Measurements from ENCODE around the gene ACAD10.
A peak's percentile ranks its signal among the peaks of the same experiment; 100 is the strongest.

The ACAD10 gene

DNA sequence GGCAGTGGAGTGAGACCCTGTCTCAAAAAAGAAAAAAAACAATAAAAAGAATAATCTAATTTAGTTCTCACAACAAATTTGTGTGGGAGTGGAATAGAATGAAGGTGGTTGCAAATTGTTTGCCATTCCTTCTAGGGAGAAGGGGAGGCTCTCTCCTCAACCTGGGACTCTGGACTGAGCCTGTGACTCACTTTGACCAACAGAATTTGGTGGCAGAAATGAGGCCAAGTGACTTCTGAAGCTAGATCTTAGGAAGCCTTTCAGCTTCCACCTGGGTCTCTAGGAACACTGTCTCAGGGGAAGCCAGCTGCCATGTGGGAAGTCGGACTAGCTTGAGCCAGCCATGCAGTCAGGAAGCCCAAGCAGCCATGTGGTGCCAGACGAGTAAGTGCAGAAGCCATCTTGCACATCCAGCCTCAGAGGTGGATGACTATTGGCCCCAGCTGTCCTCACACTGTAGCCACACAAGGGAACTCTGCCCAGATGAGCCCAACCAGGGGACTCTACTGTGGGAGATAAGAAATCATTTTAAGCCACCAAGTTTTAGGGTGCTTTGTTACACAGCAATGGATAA is 95.3 kb downstream of the ACAD10 start:
- no peak overlapping the region for H3K27ac Mint-ChIP-seq
- H3K4me3 Mint-ChIP-seq = no peak overlapping the region
- DNase-seq (ENCODE audit: low spot score in 2 of 2) = no peak
- ATAC-seq (ENCODE audit: low read depth) = no peak
- peaks cover 12% of the 10 kb centered on the region for H3K36me3 Mint-ChIP-seq
- no peaks in the 10 kb centered on the region for H3K27me3 Mint-ChIP-seq
- H3K9me3 Mint-ChIP-seq = no peaks in the 10 kb centered on the region
- no peaks in the 10 kb centered on the region for H3K4me1 Mint-ChIP-seq

DNA sequence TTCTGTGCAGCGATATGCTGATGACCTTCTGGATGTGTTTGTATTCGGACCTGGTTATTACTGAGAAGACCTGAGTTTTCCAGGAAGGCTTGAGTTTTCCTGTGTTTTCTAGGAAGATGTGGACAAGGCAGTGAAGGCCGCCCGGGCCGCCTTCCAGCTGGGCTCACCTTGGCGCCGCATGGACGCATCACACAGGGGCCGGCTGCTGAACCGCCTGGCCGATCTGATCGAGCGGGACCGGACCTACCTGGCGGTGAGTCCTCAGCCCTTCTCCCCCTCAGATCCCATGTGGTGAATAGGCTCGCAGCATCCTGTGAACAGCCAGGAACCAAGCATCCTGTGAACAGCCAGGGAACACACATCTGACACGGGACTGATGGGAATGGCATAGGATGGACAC is 97.2 kb downstream of the ACAD10 start:
- Mint-ChIP-seq H3K27ac (no peak overlapping the region), H3K9me3 (no peaks in the 10 kb centered on the region), H3K36me3 (peaks cover 12% of the 10 kb centered on the region), H3K4me3 (no peak overlapping the region), H3K27me3 (no peaks in the 10 kb centered on the region), H3K4me1 (no peaks in the 10 kb centered on the region)
- no peak for ATAC-seq (ENCODE audit: low read depth)
- no peak for DNase-seq (ENCODE audit: low spot score in 2 of 2)

DNA sequence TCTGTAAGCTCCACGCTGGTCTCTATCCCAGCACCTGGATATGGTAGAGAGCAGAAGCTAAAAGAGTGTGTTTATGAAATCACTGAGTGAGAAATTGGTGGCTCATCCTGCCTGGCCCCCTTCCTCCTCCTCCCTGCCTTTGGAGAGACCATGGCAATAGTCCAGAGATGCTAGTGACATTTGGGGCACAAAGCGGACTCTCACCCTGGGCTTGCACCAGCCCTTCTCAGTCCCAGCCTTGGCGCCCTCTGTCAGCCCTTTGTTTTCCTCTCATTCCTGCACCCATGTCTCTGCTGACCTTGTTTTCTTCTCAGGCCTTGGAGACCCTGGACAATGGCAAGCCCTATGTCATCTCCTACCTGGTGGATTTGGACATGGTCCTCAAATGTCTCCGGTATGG is 99.1 kb downstream of the ACAD10 start:
- Mint-ChIP-seq H3K27ac (no peak overlapping the region), H3K27me3 (no peaks in the 10 kb centered on the region), H3K4me3 (no peak overlapping the region), H3K4me1 (no peaks in the 10 kb centered on the region), H3K9me3 (no peaks in the 10 kb centered on the region), H3K36me3 (peaks cover 12% of the 10 kb centered on the region)
- DNase-seq (ENCODE audit: low spot score in 2 of 2) = no peak
- ATAC-seq (ENCODE audit: low read depth) = no peak

DNA sequence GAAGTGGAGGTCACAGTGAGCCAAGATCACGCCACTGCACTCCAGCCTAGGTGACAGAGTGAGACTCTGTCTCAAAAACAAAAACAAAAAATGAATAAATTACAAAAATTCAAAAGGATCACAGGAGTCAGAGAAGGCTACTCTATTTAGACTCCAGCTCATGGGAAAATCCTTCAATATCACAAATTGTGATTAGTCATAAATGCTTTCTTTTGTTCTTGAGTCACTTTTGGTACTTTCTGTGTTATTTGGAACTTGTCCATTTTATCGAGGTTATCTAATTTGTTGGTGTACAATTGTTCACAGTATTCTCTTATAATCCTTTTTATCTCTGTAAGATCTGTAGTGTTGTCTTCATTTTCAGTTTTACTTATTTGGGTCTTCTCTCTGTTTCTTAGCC is 99.8 kb downstream of the ACAD10 start:
- DNase-seq (ENCODE audit: low spot score in 2 of 2) = no peak
- H3K9me3 Mint-ChIP-seq = no peaks in the 10 kb centered on the region

DNA sequence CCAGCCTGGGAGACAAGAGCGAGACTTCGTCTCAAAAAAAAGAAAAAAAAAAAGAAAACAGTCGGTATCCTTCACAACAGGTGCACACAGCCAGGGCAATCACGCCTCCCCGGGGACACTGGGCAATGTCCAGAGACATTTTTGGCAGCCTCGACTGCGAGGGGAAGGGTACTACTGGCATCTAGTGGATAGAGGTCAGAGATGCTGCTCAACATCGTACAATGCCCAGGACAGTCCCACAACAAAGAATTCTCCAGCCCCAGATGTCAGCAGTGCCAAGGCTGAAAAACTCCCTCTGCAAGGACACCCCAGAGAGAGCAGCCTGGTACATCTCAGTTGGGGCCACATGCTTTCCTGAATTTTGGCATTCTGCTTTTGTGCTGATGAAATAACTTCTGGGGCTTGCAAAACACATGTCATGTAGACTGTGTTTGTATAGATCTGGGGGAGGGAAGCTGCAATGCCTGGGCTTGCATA is 102.4 kb downstream of the ACAD10 start:
- H3K36me3 Mint-ChIP-seq = peaks cover 6% of the 10 kb centered on the region
- H3K4me3 Mint-ChIP-seq = no peak overlapping the region
- H3K27ac Mint-ChIP-seq = no peak overlapping the region
- ATAC-seq (ENCODE audit: low read depth) = peak; percentile 66
- DNase-seq (ENCODE audit: low spot score in 2 of 2) = peak in 1 of 2 donors; percentile 23
- H3K9me3 Mint-ChIP-seq = no peaks in the 10 kb centered on the region
- H3K4me1 Mint-ChIP-seq = no peaks in the 10 kb centered on the region
- H3K27me3 Mint-ChIP-seq = no peaks in the 10 kb centered on the region

More for the DNA sequence above, 99.8 kb downstream of the ACAD10 start:
- Mint-ChIP-seq H3K36me3 (peaks cover 8% of the 10 kb centered on the region), H3K4me3 (no peak overlapping the region), H3K27ac (no peak overlapping the region), H3K27me3 (no peaks in the 10 kb centered on the region), H3K4me1 (no peaks in the 10 kb centered on the region)
- no peak for ATAC-seq (ENCODE audit: low read depth)

DNA sequence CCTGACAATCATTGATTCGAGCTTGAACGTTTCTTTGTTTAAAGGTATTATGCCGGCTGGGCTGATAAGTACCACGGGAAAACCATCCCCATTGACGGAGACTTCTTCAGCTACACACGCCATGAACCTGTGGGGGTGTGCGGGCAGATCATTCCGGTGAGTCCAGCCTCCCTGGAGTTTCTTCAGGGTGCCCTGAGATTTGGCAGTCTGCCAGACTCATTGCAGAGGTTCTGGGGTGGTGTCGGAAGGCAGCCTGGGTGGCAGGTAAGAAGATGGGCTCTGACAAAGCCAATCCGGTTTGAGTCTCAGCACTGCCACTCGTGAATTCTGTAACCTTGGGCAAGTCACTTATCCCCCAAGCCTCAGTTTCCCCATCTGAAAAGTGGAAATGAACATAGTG is 103.9 kb downstream of the ACAD10 start:
- H3K27ac Mint-ChIP-seq = no peak overlapping the region
- no peak overlapping the region for H3K4me3 Mint-ChIP-seq
- no peaks in the 10 kb centered on the region for H3K9me3 Mint-ChIP-seq
- DNase-seq (ENCODE audit: low spot score in 2 of 2) = no peak
- H3K27me3 Mint-ChIP-seq = no peaks in the 10 kb centered on the region
- peaks cover 6% of the 10 kb centered on the region for H3K36me3 Mint-ChIP-seq
- H3K4me1 Mint-ChIP-seq = no peaks in the 10 kb centered on the region
- no peak for ATAC-seq (ENCODE audit: low read depth)

DNA sequence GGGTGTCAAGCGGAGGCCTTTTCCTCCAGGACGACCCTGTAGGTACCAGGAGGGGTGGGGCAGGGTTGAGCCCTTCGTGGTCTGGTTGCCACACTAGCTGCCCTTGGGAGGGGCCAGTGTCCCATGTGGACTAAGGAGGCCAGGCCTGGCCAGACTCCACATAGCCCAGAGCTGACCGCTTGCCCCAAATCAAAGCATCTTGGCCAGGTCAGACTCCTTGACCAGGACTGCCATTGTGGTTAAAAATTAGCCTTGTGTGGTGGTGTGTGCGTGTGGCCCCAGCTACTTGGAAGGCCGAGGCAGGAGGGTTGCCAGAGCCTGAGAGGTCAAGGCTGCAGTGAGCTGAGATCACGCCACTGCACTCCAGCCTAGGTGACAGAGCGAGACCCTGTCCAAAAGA is 105.7 kb downstream of the ACAD10 start:
- Mint-ChIP-seq H3K9me3 (no peaks in the 10 kb centered on the region), H3K36me3 (peaks cover 6% of the 10 kb centered on the region), H3K27ac (no peak overlapping the region), H3K27me3 (no peaks in the 10 kb centered on the region), H3K4me1 (no peaks in the 10 kb centered on the region), H3K4me3 (no peak overlapping the region)
- ATAC-seq (ENCODE audit: low read depth) = no peak
- no peak for DNase-seq (ENCODE audit: low spot score in 2 of 2)

DNA sequence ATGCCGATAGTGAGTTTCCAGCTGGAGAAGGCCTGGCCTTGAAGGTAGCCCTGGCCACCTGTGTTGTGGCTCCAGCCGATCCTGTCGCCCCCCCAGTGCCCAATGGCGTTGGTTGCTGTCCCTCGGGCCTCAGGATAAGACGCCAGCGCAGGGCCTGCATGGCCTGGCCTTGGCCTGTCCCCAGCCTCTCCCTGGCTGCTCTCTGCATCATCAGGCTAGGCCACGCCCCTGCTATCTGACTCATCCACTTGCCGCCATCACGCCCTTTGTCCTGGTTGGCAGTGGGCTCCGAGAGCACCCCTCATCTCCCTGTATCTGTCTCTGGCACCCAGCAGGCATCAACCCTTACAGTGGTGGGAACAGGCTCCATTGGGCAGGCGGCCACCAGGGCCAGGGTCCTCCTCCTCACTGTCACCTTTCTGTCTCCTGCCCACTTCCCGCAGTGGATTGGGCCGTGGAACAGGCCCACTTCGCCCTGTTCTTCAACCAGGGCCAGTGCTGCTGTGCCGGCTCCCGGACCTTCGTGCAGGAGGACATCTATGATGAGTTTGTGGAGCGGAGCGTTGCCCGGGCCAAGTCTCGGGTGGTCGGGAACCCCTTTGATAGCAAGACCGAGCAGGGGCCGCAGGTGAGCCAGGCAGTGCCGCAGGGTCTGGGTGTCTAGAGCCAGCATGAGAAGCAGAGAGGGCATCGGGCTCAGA is 106.5 kb downstream of the ACAD10 start:
- Mint-ChIP-seq H3K27me3 (no peaks in the 10 kb centered on the region), H3K9me3 (no peaks in the 10 kb centered on the region), H3K4me1 (no peaks in the 10 kb centered on the region), H3K36me3 (peaks cover 6% of the 10 kb centered on the region), H3K27ac (no peak overlapping the region), H3K4me3 (no peak overlapping the region)
- ATAC-seq (ENCODE audit: low read depth) (no peak), DNase-seq (ENCODE audit: low spot score in 2 of 2) (no peak)

DNA sequence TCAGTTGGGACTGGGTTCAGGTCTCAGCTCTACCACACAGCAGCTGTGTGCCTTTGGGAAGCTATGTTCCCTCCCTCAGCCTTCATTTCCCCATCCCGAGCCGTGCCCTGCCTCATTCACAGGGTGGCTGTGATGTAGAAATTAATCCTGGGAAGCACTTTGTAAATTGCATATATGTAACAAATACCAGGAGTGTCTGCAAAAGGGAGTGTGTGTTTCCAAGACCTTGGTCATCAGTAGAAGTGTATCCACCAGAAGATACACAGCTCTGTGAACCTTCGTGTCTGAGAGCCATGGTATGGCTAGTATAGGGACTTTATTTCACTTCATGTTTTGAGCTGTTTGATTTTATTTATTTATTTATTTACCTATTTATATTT is 107.0 kb downstream of the ACAD10 start:
- Mint-ChIP-seq H3K9me3 (no peaks in the 10 kb centered on the region), H3K4me1 (no peaks in the 10 kb centered on the region), H3K36me3 (peaks cover 6% of the 10 kb centered on the region), H3K4me3 (no peak overlapping the region), H3K27me3 (no peaks in the 10 kb centered on the region), H3K27ac (no peak overlapping the region)
- ATAC-seq (ENCODE audit: low read depth) = no peak
- DNase-seq (ENCODE audit: low spot score in 2 of 2) = no peak

DNA sequence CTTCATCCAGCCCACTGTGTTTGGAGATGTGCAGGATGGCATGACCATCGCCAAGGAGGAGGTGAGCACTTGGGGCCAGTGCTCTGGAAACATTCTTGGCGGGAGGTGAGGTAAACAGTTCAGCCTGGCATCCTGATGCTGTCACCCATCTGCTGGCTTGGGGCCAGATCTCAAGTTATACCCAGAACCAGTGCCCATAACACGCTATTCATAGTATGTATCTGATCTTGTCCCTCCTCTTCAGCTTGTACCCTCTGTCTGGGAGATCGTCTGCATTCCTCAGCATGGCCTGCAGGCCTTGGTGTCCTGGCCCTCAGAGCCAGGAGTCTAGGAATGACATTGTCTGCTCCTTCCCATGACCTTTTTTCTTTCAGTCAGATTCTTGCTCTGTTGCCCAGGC is 112.3 kb downstream of the ACAD10 start:
- H3K9me3 Mint-ChIP-seq = no peaks in the 10 kb centered on the region
- no peaks in the 10 kb centered on the region for H3K27me3 Mint-ChIP-seq
- peaks cover 11% of the 10 kb centered on the region for H3K36me3 Mint-ChIP-seq
- no peaks in the 10 kb centered on the region for H3K4me1 Mint-ChIP-seq
- DNase-seq (ENCODE audit: low spot score in 2 of 2) (no peak), ATAC-seq (ENCODE audit: low read depth) (no peak)
- H3K27ac Mint-ChIP-seq = no peak overlapping the region
- no peak overlapping the region for H3K4me3 Mint-ChIP-seq

DNA sequence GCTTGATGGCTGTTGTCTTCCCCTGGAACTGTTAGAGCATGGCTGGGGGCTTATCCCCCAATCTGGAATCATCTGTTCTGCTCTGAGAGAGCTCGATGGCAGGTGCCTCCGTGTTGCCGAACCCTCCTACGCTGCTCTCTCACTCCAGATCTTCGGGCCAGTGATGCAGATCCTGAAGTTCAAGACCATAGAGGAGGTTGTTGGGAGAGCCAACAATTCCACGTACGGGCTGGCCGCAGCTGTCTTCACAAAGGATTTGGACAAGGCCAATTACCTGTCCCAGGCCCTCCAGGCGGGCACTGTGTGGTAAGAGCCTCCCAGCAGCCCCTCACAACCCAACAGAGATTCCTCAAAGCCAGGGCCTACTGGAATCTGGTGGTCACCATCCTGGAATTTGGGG is 113.9 kb downstream of the ACAD10 start:
- H3K4me1 Mint-ChIP-seq = no peaks in the 10 kb centered on the region
- no peak overlapping the region for H3K27ac Mint-ChIP-seq
- no peak for ATAC-seq (ENCODE audit: low read depth)
- no peaks in the 10 kb centered on the region for H3K9me3 Mint-ChIP-seq
- H3K27me3 Mint-ChIP-seq = no peaks in the 10 kb centered on the region
- peaks cover 11% of the 10 kb centered on the region for H3K36me3 Mint-ChIP-seq
- no peak overlapping the region for H3K4me3 Mint-ChIP-seq
- no peak for DNase-seq (ENCODE audit: low spot score in 2 of 2)

DNA sequence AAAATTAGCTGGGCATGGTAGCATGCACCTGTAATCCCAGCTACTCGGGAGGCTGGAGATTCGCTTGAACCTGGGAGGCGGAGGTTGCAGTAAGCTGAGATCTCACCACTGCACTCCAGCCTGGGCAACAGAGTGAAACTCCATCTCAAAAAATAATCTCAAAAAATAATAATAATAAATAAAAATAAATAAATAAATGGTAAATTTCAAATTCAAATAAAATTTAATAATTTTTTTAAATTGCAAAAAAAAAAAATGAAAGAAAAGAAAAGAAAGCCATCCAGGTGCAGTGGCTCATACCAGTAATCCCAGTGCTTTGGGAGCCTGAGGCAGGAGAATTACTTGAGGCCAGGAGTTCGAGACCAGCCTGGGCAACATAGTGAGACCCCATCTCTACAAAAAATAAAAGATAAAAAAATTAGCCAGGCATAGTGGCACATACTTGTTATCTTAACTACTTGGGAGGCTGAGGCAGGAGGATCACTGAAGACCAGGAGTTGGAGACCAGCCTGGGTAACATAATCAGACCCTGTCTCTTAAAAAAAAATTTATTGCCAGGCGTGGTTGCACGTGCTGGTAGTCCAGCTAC is 117.3 kb downstream of the ACAD10 start:
- Mint-ChIP-seq H3K9me3 (no peaks in the 10 kb centered on the region), H3K36me3 (peaks cover 13% of the 10 kb centered on the region), H3K27ac (no peak overlapping the region), H3K27me3 (no peaks in the 10 kb centered on the region), H3K4me3 (no peak overlapping the region), H3K4me1 (peaks cover 4% of the 10 kb centered on the region)
- DNase-seq (ENCODE audit: low spot score in 2 of 2) (no peak), ATAC-seq (ENCODE audit: low read depth) (no peak)

DNA sequence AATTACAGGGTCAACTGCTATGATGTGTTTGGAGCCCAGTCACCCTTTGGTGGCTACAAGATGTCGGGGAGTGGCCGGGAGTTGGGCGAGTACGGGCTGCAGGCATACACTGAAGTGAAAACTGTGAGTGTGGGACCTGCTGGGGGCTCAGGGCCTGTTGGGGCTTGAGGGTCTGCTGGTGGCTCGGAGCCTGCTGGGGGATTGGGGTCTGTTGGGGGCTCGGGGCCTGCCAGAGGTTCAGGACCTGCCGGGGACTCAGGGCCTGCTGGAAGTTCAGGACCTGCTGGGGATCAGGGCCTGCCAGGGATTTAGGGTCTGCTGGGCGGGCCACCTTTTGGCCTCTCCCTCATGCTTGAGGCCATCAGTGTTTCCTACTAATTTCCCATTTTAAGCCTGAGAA is 118.0 kb downstream of the ACAD10 start:
- ATAC-seq (ENCODE audit: low read depth) = no peak
- peaks cover 11% of the 10 kb centered on the region for H3K36me3 Mint-ChIP-seq
- no peak overlapping the region for H3K4me3 Mint-ChIP-seq

DNA sequence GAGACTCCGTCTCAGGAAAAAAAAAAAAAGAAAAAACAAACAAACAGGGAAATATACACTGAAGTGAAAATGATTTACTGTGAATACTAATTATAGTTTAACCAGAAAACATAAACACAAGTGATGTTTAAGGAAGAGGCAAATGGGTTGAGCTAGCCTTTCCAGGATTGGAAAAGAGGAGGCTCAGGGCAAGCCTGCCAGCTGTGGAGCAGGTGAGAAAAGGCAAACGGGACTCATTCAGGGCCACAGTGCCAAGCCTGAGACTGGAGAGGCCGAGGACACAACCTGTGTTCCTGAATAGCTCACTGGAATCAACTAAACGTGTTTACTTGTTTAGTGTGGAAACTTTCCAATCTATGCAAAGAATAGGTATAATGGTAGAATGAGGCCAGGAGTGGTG is 120.5 kb downstream of the ACAD10 start:
- Mint-ChIP-seq H3K27ac (no peak overlapping the region), H3K4me3 (no peak overlapping the region), H3K27me3 (no peaks in the 10 kb centered on the region), H3K9me3 (no peaks in the 10 kb centered on the region), H3K36me3 (peaks cover 4% of the 10 kb centered on the region), H3K4me1 (peaks cover 4% of the 10 kb centered on the region)
- no peak for DNase-seq (ENCODE audit: low spot score in 2 of 2)
- no peak for ATAC-seq (ENCODE audit: low read depth)

More for the DNA sequence above, 118.0 kb downstream of the ACAD10 start:
- Mint-ChIP-seq H3K27ac (no peak overlapping the region), H3K9me3 (no peaks in the 10 kb centered on the region), H3K27me3 (no peaks in the 10 kb centered on the region), H3K4me1 (peaks cover 4% of the 10 kb centered on the region)
- DNase-seq (ENCODE audit: low spot score in 2 of 2) = no peak

Data from memory B cell (primary cell).